ENCODE data around the gene SPRR2A. TPM values are rescaled to one million over a fixed set of nuclear protein-coding genes. Genes with fewer than 3 reads are reported as not detected.
"Not testable (repeated sequence)": the region's sequence is repeated elsewhere in the genome, so short reads cannot be mapped to it uniquely, and the experiment has no call there.

Gene SPRR2A
- total RNA-seq, 2 donors from 2014 or later = not detected

DNA sequence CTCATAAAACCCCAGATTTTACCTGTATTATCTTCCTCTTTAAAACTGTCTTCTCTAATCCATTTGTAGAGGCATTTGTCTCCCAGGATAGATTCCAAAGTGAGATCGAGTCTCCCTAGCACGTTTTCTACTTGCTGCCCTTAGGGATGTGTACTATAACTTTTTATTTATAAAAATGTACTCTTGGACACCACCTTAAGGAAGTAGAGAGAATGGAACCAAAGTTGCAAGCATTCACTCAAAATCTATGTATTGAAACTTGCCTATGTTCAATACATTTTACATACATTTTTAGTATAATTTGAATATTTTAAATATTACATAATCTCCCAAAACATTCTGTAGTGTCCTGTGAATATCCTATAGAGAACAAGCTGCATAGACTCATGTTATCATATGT is 842 bp upstream of the SPRR2A start:
- TF ChIP-seq, protein P1, sequence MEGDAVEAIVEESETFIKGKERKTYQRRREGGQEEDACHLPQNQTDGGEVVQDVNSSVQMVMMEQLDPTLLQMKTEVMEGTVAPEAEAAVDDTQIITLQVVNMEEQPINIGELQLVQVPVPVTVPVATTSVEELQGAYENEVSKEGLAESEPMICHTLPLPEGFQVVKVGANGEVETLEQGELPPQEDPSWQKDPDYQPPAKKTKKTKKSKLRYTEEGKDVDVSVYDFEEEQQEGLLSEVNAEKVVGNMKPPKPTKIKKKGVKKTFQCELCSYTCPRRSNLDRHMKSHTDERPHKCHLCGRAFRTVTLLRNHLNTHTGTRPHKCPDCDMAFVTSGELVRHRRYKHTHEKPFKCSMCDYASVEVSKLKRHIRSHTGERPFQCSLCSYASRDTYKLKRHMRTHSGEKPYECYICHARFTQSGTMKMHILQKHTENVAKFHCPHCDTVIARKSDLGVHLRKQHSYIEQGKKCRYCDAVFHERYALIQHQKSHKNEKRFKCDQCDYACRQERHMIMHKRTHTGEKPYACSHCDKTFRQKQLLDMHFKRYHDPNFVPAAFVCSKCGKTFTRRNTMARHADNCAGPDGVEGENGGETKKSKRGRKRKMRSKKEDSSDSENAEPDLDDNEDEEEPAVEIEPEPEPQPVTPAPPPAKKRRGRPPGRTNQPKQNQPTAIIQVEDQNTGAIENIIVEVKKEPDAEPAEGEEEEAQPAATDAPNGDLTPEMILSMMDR (IDR thresholded peaks at IDR 0.05) = no peak
- Histone ChIP-seq H3K4me3 (no peak overlapping the region), H3K4me1 (no peaks in the 10 kb centered on the region), H3K9me3 (no peaks in the 10 kb centered on the region), H3K27ac (no peak overlapping the region), H3K36me3 (no peaks in the 10 kb centered on the region), H3K27me3 (no peaks in the 10 kb centered on the region)
- DNase-seq (ENCODE audit: low spot score) = no peak

DNA sequence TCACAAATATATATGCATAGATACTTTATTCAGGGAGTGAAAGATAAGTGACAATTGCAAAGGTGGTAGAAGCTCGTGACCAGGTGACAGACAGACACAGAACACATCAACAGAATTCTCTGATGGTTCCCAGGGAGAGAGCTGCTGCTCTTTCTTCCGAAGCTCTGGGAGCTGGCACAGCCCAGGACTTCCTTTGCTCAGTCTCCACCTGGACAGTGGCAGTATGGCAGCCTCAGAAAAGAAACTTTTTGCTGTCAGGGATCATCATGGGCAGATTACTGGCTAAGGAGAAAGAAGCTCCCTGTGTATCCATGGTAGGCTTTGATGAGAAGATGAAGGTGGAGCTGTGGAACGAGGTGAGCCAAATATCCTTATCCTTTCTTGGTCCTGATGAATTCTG is 1.2 kb downstream of the SPRR2A start:
- not testable (repeated sequence) for H3K4me1 ChIP-seq; H3K36me3 ChIP-seq; DNase-seq (ENCODE audit: low spot score); H3K9me3 ChIP-seq; H3K4me3 ChIP-seq; H3K27ac ChIP-seq; H3K27me3 ChIP-seq

DNA sequence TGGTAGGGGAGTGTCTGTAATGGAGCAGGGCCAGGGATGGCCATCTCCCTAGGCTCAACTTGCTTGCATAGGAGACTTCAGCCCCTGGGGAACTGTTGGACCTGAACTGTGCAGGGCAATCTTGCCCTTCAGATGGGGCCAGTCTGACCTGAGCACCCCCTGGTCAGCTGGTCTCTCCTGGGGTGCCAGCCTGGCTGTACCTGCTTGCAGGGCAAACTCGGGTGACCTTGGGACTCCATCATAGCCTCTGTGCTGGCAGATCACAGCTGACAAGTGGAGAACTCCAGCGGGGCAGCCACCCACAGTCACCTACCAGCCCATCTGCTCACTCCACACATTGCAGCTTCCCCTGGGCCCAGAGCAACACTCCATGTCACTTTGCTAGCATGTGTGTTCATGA is 8.1 kb downstream of the SPRR2A start:
- no peak overlapping the region for H3K4me3 ChIP-seq
- no peaks in the 10 kb centered on the region for H3K4me1 ChIP-seq
- H3K9me3 ChIP-seq = no peaks in the 10 kb centered on the region
- no peak overlapping the region for H3K27ac ChIP-seq
- TF ChIP-seq, protein P1 (IDR thresholded peaks at IDR 0.05) = no peak
- DNase-seq (ENCODE audit: low spot score) = no peak
- no peaks in the 10 kb centered on the region for H3K36me3 ChIP-seq
- no peaks in the 10 kb centered on the region for H3K27me3 ChIP-seq

DNA sequence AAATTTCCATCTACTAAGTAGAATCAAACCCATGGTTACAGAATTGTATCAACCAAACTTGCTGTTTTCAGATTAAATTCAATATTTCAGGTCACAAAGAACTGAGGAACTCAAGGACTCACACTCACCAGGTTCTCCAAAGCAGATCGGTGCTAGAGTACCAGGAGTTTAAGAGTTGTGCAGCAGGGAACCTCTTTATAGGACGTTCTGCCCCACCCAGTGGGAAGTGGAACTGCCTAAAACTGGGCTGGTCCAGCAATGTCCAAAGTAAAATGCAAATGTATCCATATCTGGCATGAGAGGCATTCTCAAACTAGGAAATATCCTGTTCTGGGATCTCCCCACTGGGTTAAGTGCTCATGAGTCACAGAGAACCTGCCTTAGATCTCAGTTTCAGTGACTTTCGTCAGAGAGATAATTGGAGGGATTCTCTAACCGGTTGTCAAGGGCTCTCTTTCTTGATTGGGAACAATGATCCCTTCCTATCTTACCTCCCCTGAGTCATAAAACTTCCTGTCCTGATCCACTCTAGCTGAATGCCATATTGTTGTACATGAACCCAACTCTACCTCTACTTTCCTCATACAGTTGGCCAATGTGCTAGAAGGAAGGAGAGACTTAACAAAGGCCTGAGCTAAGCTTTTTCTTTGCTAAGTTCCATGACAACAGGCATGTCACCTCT is 16.2 kb downstream of the SPRR2A start, which contains the start of gene SPRR2D:
Gene SPRR2D, minus strand, starts transcription at position 171 of the 682 bp plus-strand sequence. CDS start 774 bp downstream, outside the sequence.
- Histone ChIP-seq H3K9me3 (no peaks in the 10 kb centered on the region), H3K36me3 (no peaks in the 10 kb centered on the region), H3K4me3 (no peak within 1 kb of the TSS), H3K27ac (no peak within 1 kb of the TSS), H3K27me3 (no peaks in the 10 kb centered on the region), H3K4me1 (no peaks in the 10 kb centered on the region)
- DNase-seq (ENCODE audit: low spot score) = no peak
- TF ChIP-seq, protein P1 (IDR thresholded peaks at IDR 0.05) = no peak

DNA sequence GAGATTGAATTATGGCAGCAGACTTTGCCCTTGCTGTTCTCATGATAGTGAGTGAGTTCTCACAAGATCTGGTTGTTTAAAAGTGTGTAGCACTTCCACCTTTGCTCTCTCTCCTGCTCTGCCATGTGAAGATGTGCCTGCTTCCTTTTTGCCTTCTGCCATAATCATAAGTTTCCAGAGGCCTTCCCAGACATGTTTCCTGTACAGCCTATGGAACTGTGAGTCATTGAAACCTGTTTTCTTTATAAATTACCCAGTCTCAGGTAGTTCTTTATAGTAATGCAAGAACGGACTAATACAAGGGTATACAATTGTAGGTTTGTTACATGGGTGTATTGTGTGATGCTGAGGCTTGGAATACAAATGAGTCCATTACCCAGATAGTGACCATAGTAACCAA is 22.1 kb downstream of the SPRR2A start:
- H3K4me3 ChIP-seq = no peak overlapping the region
- H3K27ac ChIP-seq = no peak overlapping the region
- no peaks in the 10 kb centered on the region for H3K36me3 ChIP-seq
- TF ChIP-seq, protein P1 (IDR thresholded peaks at IDR 0.05) = no peak
- DNase-seq (ENCODE audit: low spot score) = no peak
- H3K9me3 ChIP-seq = no peaks in the 10 kb centered on the region
- no peaks in the 10 kb centered on the region for H3K4me1 ChIP-seq
- no peaks in the 10 kb centered on the region for H3K27me3 ChIP-seq

DNA sequence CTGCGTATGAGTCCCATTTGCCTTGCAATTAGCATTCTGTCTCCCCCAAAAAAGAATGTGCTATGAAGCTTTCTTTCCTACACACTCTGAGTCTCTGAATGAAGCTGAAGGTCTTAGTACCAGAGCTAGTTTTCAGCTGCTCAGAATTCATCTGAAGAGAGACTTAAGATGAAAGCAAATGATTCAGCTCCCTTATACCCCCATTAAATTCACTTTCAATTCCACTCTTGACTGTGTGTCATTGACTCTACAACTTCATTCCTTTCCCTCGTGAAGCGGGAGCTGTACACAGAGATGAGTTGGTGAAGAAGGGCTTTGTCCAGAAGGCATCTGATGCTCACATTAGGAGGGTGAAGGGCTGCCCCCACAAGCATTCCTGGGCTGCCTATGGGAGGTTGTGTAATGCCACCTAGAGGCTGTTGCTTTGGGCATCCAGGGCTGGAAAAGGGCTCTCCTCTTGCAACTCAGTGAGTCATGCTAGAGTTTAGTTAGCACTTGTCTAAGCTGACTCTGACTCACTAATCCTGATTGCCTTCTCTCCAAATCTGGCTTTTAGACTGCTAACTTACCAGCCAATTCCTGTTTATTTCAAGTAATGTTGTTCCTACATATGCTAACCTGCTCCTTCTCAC is 24.5 kb downstream of the SPRR2A start:
- H3K27me3 ChIP-seq = no peaks in the 10 kb centered on the region
- no peak for DNase-seq (ENCODE audit: low spot score)
- no peak overlapping the region for H3K4me3 ChIP-seq
- no peaks in the 10 kb centered on the region for H3K4me1 ChIP-seq
- H3K27ac ChIP-seq = no peak overlapping the region
- H3K9me3 ChIP-seq = no peaks in the 10 kb centered on the region
- TF ChIP-seq, protein P1 (IDR thresholded peaks at IDR 0.05) = no peak
- no peaks in the 10 kb centered on the region for H3K36me3 ChIP-seq

All from right atrium auricular region (tissue), 2 donors.